Activated CD4-positive, alpha-beta T cell treated with anti-CD3 and anti-CD28 coated beads for 36 hours (primary cell): ENCODE results near the gene POU2AF1. TPM values are rescaled to one million over a fixed set of nuclear protein-coding genes. Genes with fewer than 3 reads are reported as not detected.

ENCODE experiments used
- ATAC-seq: fragments of 200-7000 bp; cut with Tn5 transposase; one replicate; pipeline ENCODE4 v1.10.0; 2021; ENCODE audit warnings: mild to moderate bottlenecking, moderate library complexity
- CTCF ChIA-PET: fragments of 350-600 bp; sonication (Branson Sonifier 250); formaldehyde crosslinking; loops from one replicate; lab custom pipeline; 2021; ENCODE audit warnings: antibody characterized with exemption; lab: Charles Lee
- POLR2A ChIA-PET: fragments of 350-600 bp; sonication (Branson Sonifier 250); formaldehyde crosslinking; loops from one replicate; lab custom pipeline; 2021; ENCODE audit warnings: antibody characterized with exemption, inconsistent platforms; lab: Charles Lee
- DNase-seq: peaks from one replicate; pipeline ENCODE4 v3.0.0-alpha.2; 2020
- H3K27ac Mint-ChIP-seq: one replicate; pipeline ENCODE4 v1.8.0; 2021; ENCODE audit warnings: mixed read lengths
- H3K27me3 Mint-ChIP-seq: one replicate; pipeline ENCODE4 v1.8.0; 2021; ENCODE audit warnings: mixed read lengths
- H3K36me3 Mint-ChIP-seq: one replicate; pipeline ENCODE4 v1.8.0; 2021; ENCODE audit warnings: low read depth, mixed read lengths
- H3K4me1 Mint-ChIP-seq: one replicate; pipeline ENCODE4 v1.8.0; 2021; ENCODE audit warnings: mixed read lengths
- H3K4me3 Mint-ChIP-seq: one replicate; pipeline ENCODE4 v1.8.0; 2021; ENCODE audit warnings: mild to moderate bottlenecking, moderate library complexity, mixed read lengths
- H3K9me3 Mint-ChIP-seq: one replicate; pipeline ENCODE4 v1.8.0; 2021; ENCODE audit warnings: low read depth, mixed read lengths
- intact Hi-C, 2 experiments: fragments of 100-400 bp; cut with DNase I in 1 of 2; cut with micrococcal nuclease in 1 of 2; formaldehyde crosslinking; loops; one replicate each; pipeline versions ENCODE4 v1.14.2 to v1.15.1; 2022 to 2024; cut with DNase I, micrococcal nuclease
- total RNA-seq, 2 experiments: library from RNA; stranded (reverse); gene quantifications; one replicate each; pipeline ENCODE4 v1.2.3, GENCODE V29; 2021

POU2AF1 gene
- total RNA-seq, 2 experiments from 2014 or later: 9.6 to 10.0 TPM

GRCh38 chr11:111360150-111361043 lies 18.7 kb downstream of the POU2AF1 start:
- no peaks in the 10 kb centered on the region for H3K9me3 Mint-ChIP-seq
- intact Hi-C loops: no loop called here
- H3K27me3 Mint-ChIP-seq: no peaks in the 10 kb centered on the region
- no peaks in the 10 kb centered on the region for H3K36me3 Mint-ChIP-seq
- no peak for ATAC-seq
- ChIA-PET POLR2A (no interaction called here), CTCF (interaction anchor here (1.1 to 3.9 kb wide), 2 partner anchors 62 to 69 kb away, joined by 7 to 17 read pairs; no protein-coding TSS in a partner anchor)
- no peak overlapping the region for H3K4me3 Mint-ChIP-seq
- DNase-seq: no peak
- no peak overlapping the region for H3K27ac Mint-ChIP-seq
- peaks cover 2% of the 10 kb centered on the region for H3K4me1 Mint-ChIP-seq

- POLR2A ChIA-PET: no interaction called here
Measured at GRCh38 chr11:111359223-111360149, 19.6 kb downstream of the POU2AF1 start.

GRCh38 chr11:111358038-111359001 lies 20.8 kb downstream of the POU2AF1 start:
- no peak overlapping the region for H3K4me3 Mint-ChIP-seq
- no peaks in the 10 kb centered on the region for H3K9me3 Mint-ChIP-seq
- H3K4me1 Mint-ChIP-seq: peaks cover 2% of the 10 kb centered on the region
- POLR2A ChIA-PET: no interaction called here
- H3K27ac Mint-ChIP-seq: no peak overlapping the region
- H3K27me3 Mint-ChIP-seq: no peaks in the 10 kb centered on the region
- CTCF ChIA-PET: interaction anchor here (3.9 kb wide), 1 partner anchor 64 kb away, joined by 17 read pairs; no protein-coding TSS in a partner anchor
- intact Hi-C loops: loop anchor here (1.0 to 2.0 kb wide), 3 partner anchors 20 to 71 kb away; partner anchors contain the start of gene POU2AF1 (in 1 of the 2)
- no peaks in the 10 kb centered on the region for H3K36me3 Mint-ChIP-seq
- DNase-seq (no peak), ATAC-seq (no peak)

More at GRCh38 chr11:111359223-111360149, 19.6 kb downstream of the POU2AF1 start:
- ATAC-seq (peak; percentile 83), DNase-seq (peak; percentile 39)
- Mint-ChIP-seq H3K27me3 (no peaks in the 10 kb centered on the region), H3K4me3 (no peak overlapping the region), H3K9me3 (no peaks in the 10 kb centered on the region), H3K4me1 (peaks cover 2% of the 10 kb centered on the region), H3K36me3 (no peaks in the 10 kb centered on the region), H3K27ac (no peak overlapping the region)
- CTCF ChIA-PET: interaction anchor here (1.1 to 3.9 kb wide), 2 partner anchors 63 to 70 kb away, joined by 7 to 17 read pairs; no protein-coding TSS in a partner anchor
- intact Hi-C loops: loop anchor here (1.0 to 2.0 kb wide), 3 partner anchors 19 to 70 kb away; partner anchors contain the start of gene POU2AF1 (in 1 of the 2)

GRCh38 chr11:111357150-111358037 lies 21.7 kb downstream of the POU2AF1 start:
- Mint-ChIP-seq H3K27me3 (no peaks in the 10 kb centered on the region), H3K36me3 (no peaks in the 10 kb centered on the region), H3K4me3 (no peak overlapping the region), H3K9me3 (no peaks in the 10 kb centered on the region), H3K27ac (no peak overlapping the region), H3K4me1 (peaks cover 2% of the 10 kb centered on the region)
- intact Hi-C loops: loop anchor here in 1 of 2 experiments (2.0 kb wide), 1 partner anchor 21 kb away; the partner anchor contains the start of gene POU2AF1
- POLR2A ChIA-PET: no interaction called here
- CTCF ChIA-PET: interaction anchor here (1.4 to 3.9 kb wide), 3 partner anchors 24 to 75 kb away, joined by 3 to 17 read pairs (median 3); no protein-coding TSS in a partner anchor
- ATAC-seq: no peak
- no peak for DNase-seq

- ATAC-seq (no peak), DNase-seq (no peak)
- intact Hi-C loops: no loop called here
- CTCF ChIA-PET: interaction anchor here (1.4 to 3.9 kb wide), 3 partner anchors 23 to 74 kb away, joined by 3 to 17 read pairs (median 3); no protein-coding TSS in a partner anchor
- no peaks in the 10 kb centered on the region for H3K27me3 Mint-ChIP-seq
- H3K9me3 Mint-ChIP-seq: no peaks in the 10 kb centered on the region
- H3K4me1 Mint-ChIP-seq: no peaks in the 10 kb centered on the region
- H3K27ac Mint-ChIP-seq: no peak overlapping the region
- no peaks in the 10 kb centered on the region for H3K36me3 Mint-ChIP-seq
- POLR2A ChIA-PET: no interaction called here
- no peak overlapping the region for H3K4me3 Mint-ChIP-seq
Measured at GRCh38 chr11:111356660-111357048, 22.4 kb downstream of the POU2AF1 start.

GRCh38 chr11:111355956-111356659 lies 23.0 kb downstream of the POU2AF1 start:
- H3K4me3 Mint-ChIP-seq: no peak overlapping the region
- H3K27ac Mint-ChIP-seq: no peak overlapping the region
- H3K9me3 Mint-ChIP-seq: no peaks in the 10 kb centered on the region
- H3K27me3 Mint-ChIP-seq: no peaks in the 10 kb centered on the region
- DNase-seq (no peak), ATAC-seq (no peak)
- ChIA-PET CTCF (interaction anchor here (0.6 to 3.9 kb wide), 5 partner anchors 23 to 889 kb away, joined by 3 to 17 read pairs (median 3); no protein-coding TSS in a partner anchor), POLR2A (no interaction called here)
- intact Hi-C loops: no loop called here
- no peaks in the 10 kb centered on the region for H3K4me1 Mint-ChIP-seq
- no peaks in the 10 kb centered on the region for H3K36me3 Mint-ChIP-seq

- ATAC-seq (no peak), DNase-seq (no peak)
- CTCF ChIA-PET: interaction anchor here (1.2 kb wide), 1 partner anchor 74 kb away, joined by 3 read pairs; no protein-coding TSS in a partner anchor
- Mint-ChIP-seq H3K36me3 (no peaks in the 10 kb centered on the region), H3K9me3 (no peaks in the 10 kb centered on the region), H3K4me3 (no peak overlapping the region), H3K27ac (no peak overlapping the region), H3K4me1 (no peaks in the 10 kb centered on the region), H3K27me3 (no peaks in the 10 kb centered on the region)
- POLR2A ChIA-PET: no interaction called here
- intact Hi-C loops: no loop called here
Measured at GRCh38 chr11:111355101-111355500, 24.0 kb downstream of the POU2AF1 start.

- Mint-ChIP-seq H3K9me3 (no peaks in the 10 kb centered on the region), H3K36me3 (no peaks in the 10 kb centered on the region), H3K27me3 (no peaks in the 10 kb centered on the region), H3K27ac (no peak overlapping the region), H3K4me3 (no peak overlapping the region), H3K4me1 (no peaks in the 10 kb centered on the region)
- ATAC-seq (no peak), DNase-seq (no peak)
- CTCF ChIA-PET: interaction anchor here (0.7 kb wide), 1 partner anchor 93 kb away, joined by 3 read pairs; no protein-coding TSS in a partner anchor
- intact Hi-C loops: no loop called here
- POLR2A ChIA-PET: no interaction called here
Measured at GRCh38 chr11:111354601-111354891, 24.5 kb downstream of the POU2AF1 start.

GRCh38 chr11:111353776-111354600 lies 25.1 kb downstream of the POU2AF1 start:
- intact Hi-C loops: no loop called here
- no peak overlapping the region for H3K27ac Mint-ChIP-seq

More at GRCh38 chr11:111353776-111354600, 25.1 kb downstream of the POU2AF1 start:
- POLR2A ChIA-PET: no interaction called here
- Mint-ChIP-seq H3K4me3 (no peak overlapping the region), H3K27me3 (no peaks in the 10 kb centered on the region), H3K4me1 (no peaks in the 10 kb centered on the region), H3K9me3 (no peaks in the 10 kb centered on the region), H3K36me3 (no peaks in the 10 kb centered on the region)
- DNase-seq (no peak), ATAC-seq (no peak)
- CTCF ChIA-PET: interaction anchor here (0.7 kb wide), 1 partner anchor 92 kb away, joined by 3 read pairs; no protein-coding TSS in a partner anchor
